Measurements from ENCODE around the gene EMILIN2.

DNA sequence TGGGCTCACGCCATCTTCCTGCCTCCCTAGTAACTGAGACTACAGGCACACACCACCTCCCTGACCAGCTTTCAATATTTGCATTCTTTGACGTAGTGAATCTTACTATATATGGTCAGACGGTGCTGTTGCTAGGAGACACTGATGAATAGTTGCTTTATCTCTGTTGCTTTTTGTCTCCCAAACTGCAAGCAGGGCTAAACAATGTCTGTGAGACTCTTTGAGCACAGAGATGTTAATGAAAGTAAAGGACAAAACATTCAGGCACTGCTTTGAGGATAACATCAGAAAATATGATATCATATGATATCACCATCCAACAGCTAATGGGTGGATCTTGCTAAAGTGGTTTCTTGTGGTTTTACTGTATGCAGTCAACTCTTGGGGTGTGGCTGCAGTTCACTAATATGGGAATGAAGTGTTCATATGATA, 43.0 kb downstream of the EMILIN2 start:
- TF ChIP-seq, protein P1, sequence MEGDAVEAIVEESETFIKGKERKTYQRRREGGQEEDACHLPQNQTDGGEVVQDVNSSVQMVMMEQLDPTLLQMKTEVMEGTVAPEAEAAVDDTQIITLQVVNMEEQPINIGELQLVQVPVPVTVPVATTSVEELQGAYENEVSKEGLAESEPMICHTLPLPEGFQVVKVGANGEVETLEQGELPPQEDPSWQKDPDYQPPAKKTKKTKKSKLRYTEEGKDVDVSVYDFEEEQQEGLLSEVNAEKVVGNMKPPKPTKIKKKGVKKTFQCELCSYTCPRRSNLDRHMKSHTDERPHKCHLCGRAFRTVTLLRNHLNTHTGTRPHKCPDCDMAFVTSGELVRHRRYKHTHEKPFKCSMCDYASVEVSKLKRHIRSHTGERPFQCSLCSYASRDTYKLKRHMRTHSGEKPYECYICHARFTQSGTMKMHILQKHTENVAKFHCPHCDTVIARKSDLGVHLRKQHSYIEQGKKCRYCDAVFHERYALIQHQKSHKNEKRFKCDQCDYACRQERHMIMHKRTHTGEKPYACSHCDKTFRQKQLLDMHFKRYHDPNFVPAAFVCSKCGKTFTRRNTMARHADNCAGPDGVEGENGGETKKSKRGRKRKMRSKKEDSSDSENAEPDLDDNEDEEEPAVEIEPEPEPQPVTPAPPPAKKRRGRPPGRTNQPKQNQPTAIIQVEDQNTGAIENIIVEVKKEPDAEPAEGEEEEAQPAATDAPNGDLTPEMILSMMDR (IDR thresholded peaks at IDR 0.05), result no peak
- TF ChIP-seq EP300 (IDR thresholded peaks at IDR 0.05), result no peak
